Endothelial cell of umbilical vein (primary cell): ENCODE data around the gene PEX5L. TPM values are rescaled to one million over a fixed set of nuclear protein-coding genes. Genes with fewer than 3 reads are reported as not detected.

Experiments used
- BruUV-seq: library from RNA; stranded (reverse); fragments of 400-500 nt; replicated peaks from 2 replicates; lab custom pipeline; 2021; lab: Mats Ljungman, UMichigan
- CTCF ChIA-PET: fragments of 300-600, 350-600 bp; sonication (Branson Sonifier 250); formaldehyde crosslinking; loops from one replicate; lab custom pipeline; 2021; ENCODE audit warnings: antibody characterized with exemption, inconsistent platforms; lab: Charles Lee
- POLR2A ChIA-PET: fragments of 300-600, 350-600 bp; sonication (Branson Sonifier 250); formaldehyde crosslinking; loops from one replicate; lab custom pipeline; 2021; ENCODE audit warnings: antibody characterized with exemption, inconsistent platforms; lab: Charles Lee
- DNase-seq: peaks from one replicate; pipeline ENCODE4 v3.0.0-alpha.2; 2011; ENCODE audit warnings: low read depth, low spot score
- FAIRE-seq: peaks from 2 replicates; lab custom pipeline; 2011; peaks lifted over from hg19 to GRCh38; lab: Jason Lieb, UNC
- H2AFZ ChIP-seq: 2 replicates; pipeline ENCODE4 v1.6.0; 2012; ENCODE audit warnings: low read depth, low read length, control low read depth, inconsistent platforms
- H3K27ac ChIP-seq: 2 replicates; pipeline ENCODE4 v1.5.1; 2011; ENCODE audit warnings: low read depth, mild to moderate bottlenecking, control low read depth, low read length, moderate library complexity; ENCODE audit not compliant: insufficient read depth
- H3K27me3 ChIP-seq, 2 experiments: 2 replicates each; pipeline versions ENCODE4 v1.6.0 to v1.6.1; 2011; ENCODE audit warnings: low read length in 2 of 2, mixed read lengths in 1 of 2; ENCODE audit not compliant: control insufficient read depth in 2 of 2, insufficient read depth in 2 of 2
- H3K36me3 ChIP-seq, 2 experiments: 2 replicates in 1 of 2; 3 replicates in 1 of 2; pipeline ENCODE4 v1.5.1; 2011; ENCODE audit warnings: low read length in 2 of 2, mild to moderate bottlenecking in 1 of 2, moderate library complexity in 1 of 2; ENCODE audit not compliant: control insufficient read depth in 2 of 2, insufficient read depth in 2 of 2; ENCODE audit errors: extremely low read depth in 1 of 2
- H3K4me1 ChIP-seq: 3 replicates; pipeline ENCODE4 v1.5.1; 2011; ENCODE audit warnings: mild to moderate bottlenecking, low read length; ENCODE audit not compliant: control insufficient read depth, insufficient read depth; ENCODE audit errors: extremely low read depth
- H3K4me2 ChIP-seq: 2 replicates; pipeline ENCODE4 v1.6.1; 2011; ENCODE audit warnings: low read length, control low read depth, mixed read lengths; ENCODE audit not compliant: insufficient read depth
- H3K4me3 ChIP-seq, 3 experiments: fragments of 200-600 bp in 1 of 3; sonication (generic), shearing (Covaris generic) in 1 of 3; replicated peaks in 1 of 3; 2 replicates each; pipeline ENCODE4 v1.5.1; 2011 to 2016; ENCODE audit warnings: control low read depth in 3 of 3, low read length in 3 of 3, mild to moderate bottlenecking in 2 of 3, inconsistent platforms in 1 of 3, low read depth in 1 of 3, moderate library complexity in 1 of 3; ENCODE audit not compliant: insufficient read depth in 1 of 3
- H3K79me2 ChIP-seq: 2 replicates; pipeline ENCODE4 v1.6.0; 2012; ENCODE audit warnings: low read length, inconsistent platforms; ENCODE audit not compliant: control insufficient read depth, insufficient read depth
- H3K9ac ChIP-seq: replicated peaks from 2 replicates; pipeline ENCODE3; 2011; ENCODE audit warnings: low read length, control low read depth; ENCODE audit not compliant: insufficient read depth; ENCODE audit errors: extremely low read depth
- H3K9me1 ChIP-seq: replicated peaks from 3 replicates; pipeline ENCODE4 v1.6.0; 2011; ENCODE audit warnings: mild to moderate bottlenecking, low read length; ENCODE audit not compliant: control insufficient read depth, insufficient read depth; ENCODE audit errors: extremely low read depth
- H3K9me3 ChIP-seq: replicated peaks from 2 replicates; pipeline ENCODE4 v1.5.1; 2012; ENCODE audit warnings: low read length, inconsistent platforms; ENCODE audit not compliant: control insufficient read depth, insufficient read depth
- H4K20me1 ChIP-seq: replicated peaks from 2 replicates; pipeline ENCODE3; 2011; ENCODE audit warnings: mild to moderate bottlenecking, low read length; ENCODE audit not compliant: control insufficient read depth, insufficient read depth; ENCODE audit errors: extremely low read depth
- CTCF ChIP-seq, 2 donors: IDR thresholded peaks; 1 replicate in 1 of 2; 2 replicates in 1 of 2; pipeline ENCODE4 v1.5.1; 2011; ENCODE audit warnings: low read length in 2 of 2, mild to moderate bottlenecking in 2 of 2, moderate library complexity in 2 of 2, control low read depth in 1 of 2, inconsistent platforms in 1 of 2, low read depth in 1 of 2; ENCODE audit not compliant: insufficient read depth in 1 of 2; ENCODE audit errors: extremely low read depth in 1 of 2
- EZH2 ChIP-seq: IDR thresholded peaks from 2 replicates; pipeline ENCODE4 v1.6.1; 2012; ENCODE audit warnings: borderline replicate concordance, low read depth, mild to moderate bottlenecking, moderate library complexity, low read length, inconsistent platforms; ENCODE audit not compliant: severe bottlenecking
- FOS ChIP-seq: IDR thresholded peaks from 2 replicates; pipeline ENCODE4 v1.6.1; 2011; ENCODE audit warnings: mild to moderate bottlenecking, low read length, moderate library complexity, borderline replicate concordance; ENCODE audit not compliant: insufficient read depth
- GATA2 ChIP-seq: IDR thresholded peaks from 2 replicates; pipeline ENCODE4 v1.7.0; 2011; ENCODE audit warnings: low read depth, mild to moderate bottlenecking, moderate library complexity, mixed read lengths, low read length; ENCODE audit not compliant: insufficient read length, insufficient read depth
- JUN ChIP-seq: IDR thresholded peaks from 2 replicates; pipeline ENCODE4 v1.6.1; 2011; ENCODE audit warnings: borderline replicate concordance, low read depth; ENCODE audit not compliant: insufficient read length, insufficient read depth
- MAX ChIP-seq: IDR thresholded peaks from 2 replicates; pipeline ENCODE4 v1.6.1; 2011; ENCODE audit not compliant: insufficient read depth, insufficient read length
- MYC ChIP-seq: IDR thresholded peaks from one replicate; pipeline ENCODE4 v1.6.1; 2011; ENCODE audit warnings: mild to moderate bottlenecking, low read depth, low read length
- POLR2A ChIP-seq: IDR thresholded peaks from 2 replicates; pipeline ENCODE4 v1.6.1; 2012; ENCODE audit warnings: low read depth, mild to moderate bottlenecking, control low read depth, low read length
- POLR2AphosphoS5 ChIP-seq: IDR thresholded peaks from 2 replicates; pipeline ENCODE4 v1.6.1; 2012; ENCODE audit warnings: low read depth, mild to moderate bottlenecking, control low read depth, low read length, moderate library complexity; ENCODE audit not compliant: insufficient read depth
- dilution Hi-C: fragments of 300-500 bp; cut with MboI; formaldehyde crosslinking; loops from one replicate; pipeline ENCODE4 v1.15.0; 2019; ENCODE audit warnings: low sequenced_read_pairs; ENCODE audit not compliant: extremely low pct_ligation_motif_present
- intact Hi-C: fragments of 100-400 bp; cut with micrococcal nuclease; formaldehyde crosslinking; loops from one replicate; pipeline ENCODE4 v1.10.0; 2022
- polyA plus RNA-seq, 4 experiments: library from polyadenylated mRNA; depleted of rRNA in 3 of 4; stranded (reverse) in 3 of 4; unstranded in 1 of 4; fragments of >200 nt; gene quantifications; 2 replicates each; pipeline versions ENCODE4 v1.2.1 to v1.2.3, GENCODE V29; 2011 to 2012; ENCODE audit warnings: missing spikeins in 1 of 4
- total RNA-seq: library from RNA; stranded (reverse); gene quantifications from 2 replicates; pipeline ENCODE4 v1.2.3, GENCODE V29; 2021

Gene PEX5L
- total and polyA plus RNA-seq, 2 donors (not counting 3 experiments of a cell fraction or from before 2014, with no cell fraction given): not detected

- no peak overlapping the region for H3K27ac ChIP-seq
- H3K9ac ChIP-seq: no peak overlapping the region
- POLR2A ChIA-PET: no interaction called here
- H3K4me1 ChIP-seq: no peaks in the 10 kb centered on the region
- dilution Hi-C loops: no loop called here
- H3K9me3 ChIP-seq: no peaks in the 10 kb centered on the region
- no peak overlapping the region for H3K4me2 ChIP-seq
- no TSS peak for BruUV-seq
- no peaks in the 10 kb centered on the region for H3K36me3 ChIP-seq
- TF ChIP-seq CTCF (IDR thresholded peaks at IDR 0.05; ENCODE audit: extremely low read depth in 1 of 2, insufficient read depth in 1 of 2, low read depth in 1 of 2, low read length in 2 of 2) (no peak), GATA2 (no peak), MYC (no peak), MAX (no peak), FOS (no peak), JUN (no peak)
- H2AFZ ChIP-seq: no peak overlapping the region
- H4K20me1 ChIP-seq: no peaks in the 10 kb centered on the region
- H3K9me1 ChIP-seq: no peaks in the 10 kb centered on the region
- CTCF ChIA-PET: no interaction called here
- no peak overlapping the region for H3K4me3 ChIP-seq
- no peaks in the 10 kb centered on the region for H3K27me3 ChIP-seq
- intact Hi-C loops: no loop called here
- H3K79me2 ChIP-seq: no peaks in the 10 kb centered on the region
- no peak for FAIRE-seq
- DNase-seq: no peak
Observed at GRCh38 chr3:179958759-179959158, 78.0 kb downstream of the PEX5L start.

GRCh38 chr3:179958143-179958542 is 78.6 kb downstream of the PEX5L start:
- no TSS peak for BruUV-seq

More at GRCh38 chr3:179958143-179958542, 78.6 kb downstream of the PEX5L start:
- no peaks in the 10 kb centered on the region for H3K4me1 ChIP-seq
- no peak for FAIRE-seq
- H3K27me3 ChIP-seq: no peaks in the 10 kb centered on the region
- H3K4me3 ChIP-seq: no peak overlapping the region
- no peak overlapping the region for H2AFZ ChIP-seq
- H3K27ac ChIP-seq: no peak overlapping the region
- no peak overlapping the region for H3K4me2 ChIP-seq
- ChIA-PET CTCF (no interaction called here), POLR2A (no interaction called here)
- dilution Hi-C loops (no loop called here), intact Hi-C loops (no loop called here)
- no peaks in the 10 kb centered on the region for H3K79me2 ChIP-seq
- TF ChIP-seq POLR2A: no peak
- TF ChIP-seq FOS: no peak
- no peak for TF ChIP-seq GATA2
- no peak for TF ChIP-seq MAX
- TF ChIP-seq MYC: no peak
- TF ChIP-seq CTCF (IDR thresholded peaks at IDR 0.05; ENCODE audit: extremely low read depth in 1 of 2, insufficient read depth in 1 of 2, low read depth in 1 of 2, low read length in 2 of 2): no peak
- TF ChIP-seq POLR2AphosphoS5: no peak
- TF ChIP-seq JUN: no peak
- TF ChIP-seq EZH2: no peak
- no peaks in the 10 kb centered on the region for H3K36me3 ChIP-seq
- no peaks in the 10 kb centered on the region for H3K9me1 ChIP-seq
- DNase-seq: no peak
- no peaks in the 10 kb centered on the region for H4K20me1 ChIP-seq
- H3K9me3 ChIP-seq: no peaks in the 10 kb centered on the region
- no peak overlapping the region for H3K9ac ChIP-seq
